ENCODE results near the gene CCSER1.

CCSER1 gene

GRCh38 chr4:90209922-90210321 lies 82.7 kb downstream of the CCSER1 start:
- TF ChIP-seq, protein P1, sequence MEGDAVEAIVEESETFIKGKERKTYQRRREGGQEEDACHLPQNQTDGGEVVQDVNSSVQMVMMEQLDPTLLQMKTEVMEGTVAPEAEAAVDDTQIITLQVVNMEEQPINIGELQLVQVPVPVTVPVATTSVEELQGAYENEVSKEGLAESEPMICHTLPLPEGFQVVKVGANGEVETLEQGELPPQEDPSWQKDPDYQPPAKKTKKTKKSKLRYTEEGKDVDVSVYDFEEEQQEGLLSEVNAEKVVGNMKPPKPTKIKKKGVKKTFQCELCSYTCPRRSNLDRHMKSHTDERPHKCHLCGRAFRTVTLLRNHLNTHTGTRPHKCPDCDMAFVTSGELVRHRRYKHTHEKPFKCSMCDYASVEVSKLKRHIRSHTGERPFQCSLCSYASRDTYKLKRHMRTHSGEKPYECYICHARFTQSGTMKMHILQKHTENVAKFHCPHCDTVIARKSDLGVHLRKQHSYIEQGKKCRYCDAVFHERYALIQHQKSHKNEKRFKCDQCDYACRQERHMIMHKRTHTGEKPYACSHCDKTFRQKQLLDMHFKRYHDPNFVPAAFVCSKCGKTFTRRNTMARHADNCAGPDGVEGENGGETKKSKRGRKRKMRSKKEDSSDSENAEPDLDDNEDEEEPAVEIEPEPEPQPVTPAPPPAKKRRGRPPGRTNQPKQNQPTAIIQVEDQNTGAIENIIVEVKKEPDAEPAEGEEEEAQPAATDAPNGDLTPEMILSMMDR (conservative IDR thresholded peaks at IDR 0.05; ENCODE audit: low read depth, low read length), result no peak
- H3K4me3 ChIP-seq (ENCODE audit: low read length), result no peak overlapping the region
- no peak for DNase-seq (ENCODE audit: low read depth)

GRCh38 chr4:90211174-90211573 lies 84.0 kb downstream of the CCSER1 start:
- H3K4me3 ChIP-seq (ENCODE audit: low read length), result no peak overlapping the region
- TF ChIP-seq, protein P1 (conservative IDR thresholded peaks at IDR 0.05; ENCODE audit: low read depth, low read length), result no peak
- no peak for DNase-seq (ENCODE audit: low read depth)

DNA sequence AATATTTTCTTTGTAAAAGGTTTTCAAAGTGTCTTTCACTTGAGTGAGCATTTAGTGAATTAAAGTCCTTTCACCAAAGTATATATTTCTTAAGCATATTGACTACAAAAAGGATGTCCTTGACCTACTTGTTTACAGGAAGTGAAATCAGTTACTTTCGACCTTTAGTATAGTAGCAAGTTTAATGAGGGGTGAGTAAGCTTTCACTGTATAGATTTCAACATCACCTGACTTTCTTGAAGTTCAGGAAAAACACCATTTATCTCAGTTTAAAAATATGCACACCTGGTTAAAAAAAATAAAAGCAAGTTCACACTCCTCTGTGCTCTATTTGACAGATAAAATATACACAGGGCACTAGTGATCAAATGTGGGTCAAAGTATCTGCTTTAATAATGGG lies 88.1 kb downstream of the CCSER1 start:
- TF ChIP-seq, protein P1 (conservative IDR thresholded peaks at IDR 0.05; ENCODE audit: low read depth, low read length), result no peak
- DNase-seq (ENCODE audit: low read depth), result no peak

GRCh38 chr4:90219822-90220221 lies 92.6 kb downstream of the CCSER1 start:
- TF ChIP-seq, protein P1 (conservative IDR thresholded peaks at IDR 0.05; ENCODE audit: low read depth, low read length), result no peak
- no peak overlapping the region for H3K4me3 ChIP-seq (ENCODE audit: low read length)
- DNase-seq (ENCODE audit: low read depth), result no peak

More for the DNA sequence above, 88.1 kb downstream of the CCSER1 start:
- H3K4me3 ChIP-seq (ENCODE audit: low read length), result no peak overlapping the region

GRCh38 chr4:90220459-90220858 lies 93.3 kb downstream of the CCSER1 start:
- H3K4me3 ChIP-seq (ENCODE audit: low read length), result no peak overlapping the region
- TF ChIP-seq, protein P1 (conservative IDR thresholded peaks at IDR 0.05; ENCODE audit: low read depth, low read length), result no peak
- no peak for DNase-seq (ENCODE audit: low read depth)

- no peak overlapping the region for H3K4me3 ChIP-seq (ENCODE audit: low read length)
- TF ChIP-seq, protein P1 (conservative IDR thresholded peaks at IDR 0.05; ENCODE audit: low read depth, low read length), result no peak
- DNase-seq (ENCODE audit: low read depth), result no peak
Observed at GRCh38 chr4:90226734-90227133, 99.5 kb downstream of the CCSER1 start.

GRCh38 chr4:90227177-90227576 lies 100.0 kb downstream of the CCSER1 start:
- TF ChIP-seq, protein P1 (conservative IDR thresholded peaks at IDR 0.05; ENCODE audit: low read depth, low read length), result no peak
- no peak overlapping the region for H3K4me3 ChIP-seq (ENCODE audit: low read length)

More at GRCh38 chr4:90227177-90227576, 100.0 kb downstream of the CCSER1 start:
- no peak for DNase-seq (ENCODE audit: low read depth)
